ENCODE data around the gene GPR146.

GRCh38 chr7:1043552-1044188 is 676 bp upstream of the GPR146 start:
- TF ChIP-seq CTCF (IDR thresholded peaks at IDR 0.05) (no peak), POLR2A (IDR thresholded peaks at IDR 0.05) (no peak)

All from right lobe of liver (tissue), 4 donors.